ENCODE data around the gene PHLDA3. TPM values are rescaled to one million over a fixed set of nuclear protein-coding genes. Genes with fewer than 3 reads are reported as not detected.

Gene PHLDA3
- total and polyA plus RNA-seq, 2 of the 13 experiments (the other 11 are each of a cell fraction or from before 2014, with no cell fraction given): 16.7 to 33.6 TPM

DNA sequence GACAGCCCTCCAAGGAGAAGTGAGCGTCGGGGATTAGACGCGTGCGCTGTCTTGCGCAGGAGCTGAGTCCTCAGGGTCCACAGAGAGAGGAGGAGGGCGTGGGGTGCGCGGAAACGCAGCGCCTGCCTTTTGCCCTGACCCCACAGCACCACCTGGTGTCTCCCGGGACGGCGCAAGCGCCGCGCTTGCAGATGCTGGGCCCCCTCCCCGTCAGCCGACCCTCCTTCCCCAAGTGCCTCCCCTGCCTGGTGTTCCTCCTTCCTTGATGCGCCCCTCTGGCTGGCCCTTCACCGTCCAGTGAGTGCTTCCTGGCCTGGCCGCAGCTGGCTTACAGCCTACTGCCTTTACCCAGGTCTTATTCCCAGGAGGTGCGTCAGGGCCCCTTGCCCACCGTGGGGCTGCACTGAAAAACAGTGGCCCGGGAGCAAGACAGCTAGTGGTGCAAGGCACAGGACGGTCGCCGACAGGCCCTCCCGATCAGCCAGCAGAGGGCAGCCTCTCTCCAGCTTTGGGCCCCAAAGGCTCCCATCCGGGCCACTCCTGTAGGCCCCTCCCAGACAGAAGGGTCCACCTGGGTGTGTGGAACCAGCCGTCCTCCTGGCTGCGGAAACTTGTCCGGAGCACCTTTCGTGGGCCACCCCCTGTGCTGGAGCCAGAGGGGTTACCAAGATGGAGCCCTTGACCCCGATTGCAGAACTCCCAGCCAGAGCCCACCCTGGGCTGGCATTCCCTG is 12.9 kb upstream of the PHLDA3 start (continued):
- TF ChIP-seq PBX2 (CRISPR knock-in tag; IDR thresholded peaks at IDR 0.05) (no peak), ATM (IDR thresholded peaks at IDR 0.05; ENCODE audit: borderline replicate concordance) (no peak), PTBP1 (IDR thresholded peaks at IDR 0.05; ENCODE audit: low read depth, low read length, poor library complexity, severe bottlenecking) (no peak), ZNF343 (CRISPR knock-in tag; IDR thresholded peaks at IDR 0.05) (peak; percentile 62; the same call in 1 of the 2 replicates), ZFP37 (CRISPR knock-in tag; IDR thresholded peaks at IDR 0.05; ENCODE audit: borderline replicate concordance) (no peak), GABPA (IDR thresholded peaks at IDR 0.05; ENCODE audit: low read depth, low read length) (no peak), GABPA (CRISPR knock-in tag; IDR thresholded peaks at IDR 0.05; ENCODE audit: low read depth) (no peak), ZSCAN30 (CRISPR knock-in tag; IDR thresholded peaks at IDR 0.05) (no peak), ZNF205 (CRISPR knock-in tag; IDR thresholded peaks at IDR 0.05) (no peak), HBP1 (CRISPR knock-in tag; IDR thresholded peaks at IDR 0.05; ENCODE audit: low read depth) (no peak), ZHX2 (IDR thresholded peaks at IDR 0.05; ENCODE audit: low read depth) (no peak), ZHX2 (CRISPR knock-in tag; IDR thresholded peaks at IDR 0.05; ENCODE audit: borderline replicate concordance) (no peak), ZBTB42 (CRISPR knock-in tag; IDR thresholded peaks at IDR 0.05) (no peak), AHR (CRISPR knock-in tag; IDR thresholded peaks at IDR 0.05) (no peak), ASH2L (IDR thresholded peaks at IDR 0.05; ENCODE audit: insufficient read length, low read depth, low read length) (no peak), ZNF792 (CRISPR knock-in tag; IDR thresholded peaks at IDR 0.05) (no peak), CCAR2 (optimal IDR thresholded peaks at IDR 0.05; ENCODE audit: low read depth, low read length) (no peak), ZNF510 (CRISPR knock-in tag; IDR thresholded peaks at IDR 0.05; ENCODE audit: low read depth) (no peak)
- TF ChIP-seq, protein P1, sequence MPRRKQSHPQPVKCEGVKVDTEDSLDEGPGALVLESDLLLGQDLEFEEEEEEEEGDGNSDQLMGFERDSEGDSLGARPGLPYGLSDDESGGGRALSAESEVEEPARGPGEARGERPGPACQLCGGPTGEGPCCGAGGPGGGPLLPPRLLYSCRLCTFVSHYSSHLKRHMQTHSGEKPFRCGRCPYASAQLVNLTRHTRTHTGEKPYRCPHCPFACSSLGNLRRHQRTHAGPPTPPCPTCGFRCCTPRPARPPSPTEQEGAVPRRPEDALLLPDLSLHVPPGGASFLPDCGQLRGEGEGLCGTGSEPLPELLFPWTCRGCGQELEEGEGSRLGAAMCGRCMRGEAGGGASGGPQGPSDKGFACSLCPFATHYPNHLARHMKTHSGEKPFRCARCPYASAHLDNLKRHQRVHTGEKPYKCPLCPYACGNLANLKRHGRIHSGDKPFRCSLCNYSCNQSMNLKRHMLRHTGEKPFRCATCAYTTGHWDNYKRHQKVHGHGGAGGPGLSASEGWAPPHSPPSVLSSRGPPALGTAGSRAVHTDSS (CRISPR knock-in tag; conservative IDR thresholded peaks at IDR 0.05): no peak
